H1 (cell line): Measurements from ENCODE around the gene AKIRIN2. TPM values are rescaled to one million over a fixed set of nuclear protein-coding genes. Genes with fewer than 3 reads are reported as not detected.

Source experiments
- CTCF ChIA-PET: fragments of 300-600 bp; sonication (Branson Sonifier 250); formaldehyde crosslinking; loops from one replicate; lab custom pipeline; 2021; ENCODE audit not compliant: partially characterized antibody; lab: Charles Lee
- POLR2A ChIA-PET: fragments of 300-600 bp; sonication (Branson Sonifier 250); formaldehyde crosslinking; loops from one replicate; lab custom pipeline; 2021; ENCODE audit warnings: inconsistent platforms; ENCODE audit not compliant: partially characterized antibody; lab: Charles Lee
- DNase-seq, 2 experiments: peaks; one replicate each; pipeline versions ENCODE4 v3.0.0 to v3.0.0-alpha.2; 2010 to 2022; ENCODE audit warnings: low spot score in 2 of 2, low read depth in 1 of 2, mixed read lengths in 1 of 2
- FAIRE-seq: peaks from 2 replicates; lab custom pipeline; 2011; peaks lifted over from hg19 to GRCh38; lab: Jason Lieb, UNC
- H2AFZ ChIP-seq: 2 replicates; pipeline ENCODE4 v1.8.1; 2012; ENCODE audit warnings: low read length, inconsistent platforms
- H2AK5ac ChIP-seq: 2 replicates; pipeline ENCODE4 v1.6.1; 2013; ENCODE audit warnings: low read depth, low read length
- H2BK120ac ChIP-seq: replicated peaks from 2 replicates; pipeline ENCODE3; 2013; ENCODE audit warnings: low read depth, low read length, inconsistent platforms
- H2BK12ac ChIP-seq: 2 replicates; pipeline ENCODE4 v1.6.1; 2013; ENCODE audit warnings: low read depth, low read length
- H2BK15ac ChIP-seq: 2 replicates; pipeline ENCODE4 v1.6.1; 2013; ENCODE audit warnings: low read length
- H2BK20ac ChIP-seq: 2 replicates; pipeline ENCODE4 v1.6.1; 2013; ENCODE audit warnings: low read length
- H2BK5ac ChIP-seq: 2 replicates; pipeline ENCODE4 v1.6.1; 2013; ENCODE audit warnings: low read depth, low read length
- H3K14ac ChIP-seq: 2 replicates; pipeline ENCODE4 v1.6.1; 2013; ENCODE audit warnings: inconsistent platforms; ENCODE audit not compliant: insufficient read length
- H3K18ac ChIP-seq: 2 replicates; pipeline ENCODE4 v1.6.1; 2013; ENCODE audit warnings: low read length; ENCODE audit errors: extremely low read depth
- H3K23ac ChIP-seq: 2 replicates; pipeline ENCODE4 v1.6.1; 2013; ENCODE audit warnings: inconsistent platforms; ENCODE audit not compliant: insufficient read length
- H3K23me2 ChIP-seq: 2 replicates; pipeline ENCODE4 v1.6.1; 2013; ENCODE audit warnings: low read depth, low read length
- H3K27ac ChIP-seq: 2 replicates; pipeline ENCODE4 v1.6.1; 2011; ENCODE audit warnings: low read depth, low read length, inconsistent platforms
- H3K27me3 ChIP-seq, 4 experiments: replicated peaks in 1 of 4; 1 replicate in 1 of 4; 2 replicates in 3 of 4; pipeline versions ENCODE4 v1.6.1 to v1.8.1; 2011 to 2013; ENCODE audit warnings: low read length in 3 of 4, mild to moderate bottlenecking in 3 of 4, inconsistent platforms in 2 of 4, mixed read lengths in 2 of 4, moderate library complexity in 1 of 4; ENCODE audit not compliant: control insufficient read depth in 3 of 4, insufficient read depth in 3 of 4; ENCODE audit errors: extremely low read depth in 1 of 4
- H3K36me3 ChIP-seq, 4 experiments: 2 replicates each; pipeline versions ENCODE4 v1.6.1 to v1.8.1; 2011 to 2013; ENCODE audit warnings: mild to moderate bottlenecking in 4 of 4, low read length in 3 of 4, moderate library complexity in 2 of 4, control low read depth in 1 of 4, inconsistent platforms in 1 of 4; ENCODE audit not compliant: insufficient read depth in 4 of 4, control insufficient read depth in 2 of 4
- H3K4ac ChIP-seq: replicated peaks from 2 replicates; pipeline ENCODE3; 2013; ENCODE audit warnings: low read length, low read depth, mixed read lengths, inconsistent platforms; ENCODE audit not compliant: insufficient read length
- H3K4me1 ChIP-seq, 4 experiments: replicated peaks in 1 of 4; 1 replicate in 1 of 4; 2 replicates in 3 of 4; pipeline versions ENCODE4 v1.6.1 to v1.8.1; 2011 to 2013; ENCODE audit warnings: low read length in 3 of 4, inconsistent platforms in 2 of 4, mixed read lengths in 1 of 4; ENCODE audit not compliant: insufficient read depth in 4 of 4, control insufficient read depth in 3 of 4
- H3K4me2 ChIP-seq, 2 experiments: 2 replicates each; pipeline versions ENCODE4 v1.6.1 to v1.8.1; 2011 to 2013; ENCODE audit warnings: low read depth in 2 of 2, low read length in 2 of 2, control low read depth in 1 of 2, inconsistent platforms in 1 of 2, mild to moderate bottlenecking in 1 of 2; ENCODE audit not compliant: insufficient read depth in 1 of 2
- H3K4me3 ChIP-seq, 4 experiments: fragments of 200-600, 300-600 bp in 1 of 4; sonication (generic), shearing (Covaris generic), sonication (Bioruptor Twin) in 1 of 4; 2 replicates each; pipeline versions ENCODE4 v1.5.1 to v1.8.1; 2011 to 2016; ENCODE audit warnings: low read length in 4 of 4, low read depth in 3 of 4, control low read depth in 2 of 4, inconsistent platforms in 2 of 4, mild to moderate bottlenecking in 2 of 4, mixed read lengths in 1 of 4, moderate library complexity in 1 of 4; ENCODE audit not compliant: insufficient read depth in 2 of 4; ENCODE audit errors: extremely low read depth in 1 of 4
- H3K56ac ChIP-seq: replicated peaks from 2 replicates; pipeline ENCODE3; 2013; ENCODE audit warnings: low read depth, mild to moderate bottlenecking, mixed read lengths, low read length, inconsistent platforms; ENCODE audit not compliant: insufficient read length
- H3K79me1 ChIP-seq: 2 replicates; pipeline ENCODE4 v1.6.1; 2013; ENCODE audit warnings: low read depth, low read length, control low read depth
- H3K79me2 ChIP-seq, 2 experiments: 2 replicates each; pipeline versions ENCODE4 v1.6.1 to v1.8.1; 2012 to 2013; ENCODE audit warnings: low read length in 2 of 2, mild to moderate bottlenecking in 2 of 2, inconsistent platforms in 1 of 2; ENCODE audit not compliant: insufficient read depth in 2 of 2, control insufficient read depth in 1 of 2
- H3K9ac ChIP-seq, 4 experiments: replicated peaks in 1 of 4; 1 replicate in 1 of 4; 2 replicates in 3 of 4; pipeline versions ENCODE4 v1.6.1 to v1.8.1; 2011 to 2013; ENCODE audit warnings: low read depth in 3 of 4, low read length in 3 of 4, control low read depth in 2 of 4, mild to moderate bottlenecking in 2 of 4, moderate library complexity in 2 of 4, inconsistent platforms in 1 of 4; ENCODE audit errors: extremely low read depth in 1 of 4
- H3K9me3 ChIP-seq, 2 experiments: 2 replicates each; pipeline versions ENCODE4 v1.6.1 to v1.8.1; 2012 to 2013; ENCODE audit warnings: mild to moderate bottlenecking in 2 of 2, moderate library complexity in 2 of 2, control low read depth in 1 of 2, inconsistent platforms in 1 of 2, low read depth in 1 of 2, low read length in 1 of 2, mixed read lengths in 1 of 2; ENCODE audit not compliant: insufficient read depth in 2 of 2
- H4K20me1 ChIP-seq, 2 experiments: replicated peaks in 1 of 2; 2 replicates each; pipeline versions ENCODE3 to v1.8.1; 2011 to 2013; ENCODE audit warnings: inconsistent platforms in 2 of 2, low read length in 2 of 2, mild to moderate bottlenecking in 1 of 2; ENCODE audit not compliant: insufficient read depth in 2 of 2, control insufficient read depth in 1 of 2
- H4K5ac ChIP-seq: 2 replicates; pipeline ENCODE4 v1.6.1; 2013; ENCODE audit warnings: low read length, low read depth, mixed read lengths, inconsistent platforms; ENCODE audit not compliant: insufficient read length
- H4K8ac ChIP-seq: 2 replicates; pipeline ENCODE4 v1.8.0; 2013; ENCODE audit warnings: mild to moderate bottlenecking, moderate library complexity, low read length, inconsistent platforms; ENCODE audit not compliant: insufficient read depth; ENCODE audit errors: extremely low read depth
- H4K91ac ChIP-seq: replicated peaks from 2 replicates; pipeline ENCODE3; 2013; ENCODE audit warnings: low read length, mixed read lengths, inconsistent platforms; ENCODE audit not compliant: insufficient read length
- ASH2L ChIP-seq: fragments of 200-600, 300-600 bp; sonication (generic); IDR thresholded peaks from one replicate; pipeline ENCODE4 v1.7.1; 2017; ENCODE audit warnings: low read length
- BACH1 ChIP-seq: IDR thresholded peaks from 2 replicates; pipeline ENCODE4 v1.6.1; 2012; ENCODE audit warnings: low read length, improper control_type of control experiment
- CHD2 ChIP-seq: IDR thresholded peaks from 2 replicates; pipeline ENCODE4 v1.6.1; 2012; ENCODE audit warnings: low read length, improper control_type of control experiment
- E2F6 ChIP-seq: IDR thresholded peaks from 2 replicates; pipeline ENCODE4 v1.6.1; 2012; ENCODE audit warnings: inconsistent platforms
- FOSL1 ChIP-seq: IDR thresholded peaks from 2 replicates; pipeline ENCODE4 v1.6.1; 2011; ENCODE audit warnings: mild to moderate bottlenecking, low read depth, low read length, moderate library complexity; ENCODE audit not compliant: insufficient read depth
- KDM4A ChIP-seq: IDR thresholded peaks from one replicate; pipeline ENCODE4 v1.7.1; 2012; ENCODE audit warnings: low read depth, mild to moderate bottlenecking, moderate library complexity, low read length, inconsistent platforms; ENCODE audit not compliant: severe bottlenecking
- RXRA ChIP-seq: IDR thresholded peaks from 2 replicates; pipeline ENCODE4 v1.6.1; 2011; ENCODE audit warnings: low read depth, mild to moderate bottlenecking, low read length, moderate library complexity; ENCODE audit not compliant: insufficient read depth
- SIX5 ChIP-seq: IDR thresholded peaks from 2 replicates; pipeline ENCODE4 v1.6.1; 2011; ENCODE audit warnings: mild to moderate bottlenecking, low read depth, low read length
- YY1 ChIP-seq: IDR thresholded peaks from 2 replicates; pipeline ENCODE4 v1.6.1; 2011; ENCODE audit warnings: low read depth, mild to moderate bottlenecking, low read length
- WGBS, 2 experiments: shearing (Covaris generic) in 1 of 2; methylation state at CpG; one replicate each; pipeline versions ENCODE4 v1.1.6 to v1.1.7; 2013 to 2015; ENCODE audit warnings: low lambda C conversion rate in 2 of 2, mixed read lengths in 2 of 2, inconsistent platforms in 1 of 2, low coverage in 1 of 2, missing lambda C conversion rate in 1 of 2; ENCODE audit not compliant: insufficient replicate concordance in 2 of 2, insufficient coverage in 1 of 2, insufficient read length in 1 of 2; ENCODE audit errors: extremely low coverage in 1 of 2, missing lambda C conversion rate in 1 of 2; 5-methylcytosine and 5-hydroxymethylcytosine counted together
- polyA plus RNA-seq, 7 experiments: library from polyadenylated mRNA; depleted of rRNA in 3 of 7; stranded (reverse) in 5 of 7; unstranded in 2 of 7; fragments of >200 nt in 5 of 7; fragments of 200-250 nt in 2 of 7; gene quantifications; 1 replicate in 5 of 7; 2 replicates in 1 of 7; 4 replicates in 1 of 7; pipeline versions ENCODE4 v1.2.1 to v1.2.3, GENCODE V29; 2011 to 2013; ENCODE audit warnings: missing spikeins in 2 of 7, mixed read lengths in 2 of 7
- total RNA-seq: library from RNA; stranded (reverse); fragmentation: NEBNext Ultra II Directional; extraction: Animal tissue kit (Norgen Biotek cat#: 25700); gene quantifications from 2 replicates; pipeline ENCODE4 v1.2.1, GENCODE V29; 2021

AKIRIN2 gene
- total and polyA plus RNA-seq, 2 of the 8 experiments (the other 6 are each of a cell fraction or from before 2014, with no cell fraction given) = 35.6 to 75.3 TPM

GRCh38 chr6:87747646-87748045, 45.6 kb upstream of the AKIRIN2 start:
- H3K27ac ChIP-seq = no peak overlapping the region
- 93% methylated on average over 1 of the region's 1 CpG; no CpG with 5 or more reads in 1 of the 2 experiments for WGBS, 2 experiments

More at GRCh38 chr6:87747646-87748045, 45.6 kb upstream of the AKIRIN2 start:
- Histone ChIP-seq H3K56ac (no peak overlapping the region), H3K36me3 (no peaks in the 10 kb centered on the region), H2BK20ac (no peak overlapping the region), H3K18ac (no peak overlapping the region), H2BK15ac (no peak overlapping the region), H3K23me2 (no peaks in the 10 kb centered on the region), H3K4me1 (no peaks in the 10 kb centered on the region), H3K9me3 (no peaks in the 10 kb centered on the region), H3K4me3 (no peak overlapping the region), H2AK5ac (no peak overlapping the region), H4K20me1 (no peaks in the 10 kb centered on the region), H4K5ac (no peak overlapping the region), H3K4me2 (no peak overlapping the region), H3K23ac (no peak overlapping the region), H3K14ac (no peak overlapping the region), H3K27me3 (no peaks in the 10 kb centered on the region), H2BK12ac (no peak overlapping the region), H3K79me1 (no peaks in the 10 kb centered on the region), H4K91ac (no peak overlapping the region), H2AFZ (no peak overlapping the region), H2BK5ac (no peak overlapping the region), H4K8ac (no peak overlapping the region), H2BK120ac (no peak overlapping the region), H3K79me2 (no peaks in the 10 kb centered on the region), H3K9ac (no peak overlapping the region), H3K4ac (no peak overlapping the region)
- POLR2A ChIA-PET = interaction anchor here (1.6 kb wide), 1 partner anchor 45 kb away, joined by 5 read pairs; the partner anchor contains the start of gene AKIRIN2
- DNase-seq = no peak
- TF ChIP-seq RXRA (no peak), E2F6 (no peak), KDM4A (no peak), YY1 (no peak), CHD2 (no peak), BACH1 (no peak), SIX5 (no peak), FOSL1 (no peak), ASH2L (no peak)
- CTCF ChIA-PET = no interaction called here
- FAIRE-seq = no peak
